Right atrium auricular region (tissue), 2 donors: ENCODE results near the gene DNAJB14. TPM values are rescaled to one million over a fixed set of nuclear protein-coding genes. Genes with fewer than 3 reads are reported as not detected.

Experiments
- DNase-seq: peaks from one replicate; pipeline ENCODE4 v3.0.0-alpha.2; 2019; ENCODE audit warnings: low spot score
- H3K27ac ChIP-seq, 2 donors: fragments of 200-600 bp; sonication (generic); 1 replicate in 1 of 2; 2 replicates in 1 of 2; pipeline ENCODE4 v1.5.1; 2016 to 2019
- H3K27me3 ChIP-seq, 2 donors: fragments of 200-600 bp; sonication (generic); one replicate each; pipeline versions ENCODE4 v1.5.1 to v1.6.0; 2017 to 2019
- H3K36me3 ChIP-seq: fragments of 200-600 bp; sonication (generic); one replicate; pipeline ENCODE4 v1.5.1; 2016
- H3K4me1 ChIP-seq, 2 donors: fragments of 200-600 bp; sonication (generic); one replicate each; pipeline versions ENCODE4 v1.5.1 to v1.6.0; 2017 to 2019
- H3K4me3 ChIP-seq, 2 donors: fragments of 200-600 bp; sonication (generic); 1 replicate in 1 of 2; 2 replicates in 1 of 2; pipeline ENCODE4 v1.5.1; 2017 to 2019; ENCODE audit warnings: mild to moderate bottlenecking in 1 of 2, moderate library complexity in 1 of 2
- H3K9me3 ChIP-seq, 2 donors: fragments of 200-600 bp; sonication (generic); one replicate each; pipeline ENCODE4 v1.5.1; 2019
- CTCF ChIP-seq, 2 donors: fragments of 200-600 bp; sonication (generic); IDR thresholded peaks; one replicate each; pipeline ENCODE4 v1.5.1; 2019; ENCODE audit warnings: antibody characterized with exemption in 2 of 2
- total RNA-seq, 2 donors: library from RNA; depleted of rRNA; stranded (reverse); fragments of >200 nt; gene quantifications; one replicate each; pipeline ENCODE4 v1.1.0, GENCODE V29; 2016

The DNAJB14 gene
- total RNA-seq, 2 donors from 2014 or later = 13.9 to 15.1 TPM

DNA sequence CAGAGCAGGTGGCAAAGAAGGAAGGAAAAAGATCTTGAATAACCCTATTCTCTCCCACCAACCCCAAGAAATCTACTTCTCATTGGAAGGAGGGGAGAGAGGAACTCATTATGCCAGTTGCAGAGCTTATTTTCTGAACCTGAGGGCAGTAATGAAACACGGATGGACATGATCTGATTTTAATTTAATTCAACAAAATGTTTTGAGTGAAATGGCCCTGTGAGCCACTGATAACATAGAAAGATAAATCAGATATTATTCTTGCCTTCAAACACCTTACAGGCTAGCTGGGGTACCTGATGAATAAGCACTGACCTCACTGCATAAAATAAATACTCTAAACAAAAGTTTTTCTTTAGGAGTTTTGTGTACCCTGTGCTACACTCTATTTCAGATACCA lies 99.5 kb downstream of the DNAJB14 start:
- peaks cover 0 to 5% of the 10 kb centered on the region in 2 donors for H3K4me1 ChIP-seq
- no peak overlapping the region for H3K27ac ChIP-seq
- no peaks in the 10 kb centered on the region for H3K36me3 ChIP-seq
- no peak for DNase-seq
- H3K27me3 ChIP-seq = no peaks in the 10 kb centered on the region
- no peaks in the 10 kb centered on the region for H3K9me3 ChIP-seq
- no peak overlapping the region for H3K4me3 ChIP-seq
- no peak for TF ChIP-seq CTCF (IDR thresholded peaks at IDR 0.05)

Other genes starting within 250 kb of the DNAJB14 start
- gene DAPP1, start 129.8 kb downstream of the DNAJB14 start, total RNA-seq = 1 to 10 TPM in 1 of 2 donors, not detected in 1; 1.3 TPM
- gene LAMTOR3, start 52.2 kb downstream of the DNAJB14 start, total RNA-seq = 10 to 100 TPM; 21.8 to 38.9 TPM
- gene H2AZ1, start 3.7 kb upstream of the DNAJB14 start, total RNA-seq = 100 to 1,000 TPM; 128 to 143 TPM
- 10 to 100 TPM in 1 of 2 donors, 1 to 10 TPM in 1; 2.0 to 10.1 TPM for gene DDIT4L, start 243.8 kb upstream of the DNAJB14 start, total RNA-seq